NCI-H2107 (cell line): ENCODE data around the gene ROMO1.
"Not testable (repeated sequence)": the region's sequence is repeated elsewhere in the genome, so short reads cannot be mapped to it uniquely, and the experiment has no call there.

Experiments used
- DNase-seq: peaks from one replicate; lab custom pipeline; 2025; lab: John Stamatoyannopoulos, UW

The ROMO1 gene

GRCh38 chr20:35681960-35682359, 17.2 kb upstream of the ROMO1 start:
- DNase-seq: no peak

DNA sequence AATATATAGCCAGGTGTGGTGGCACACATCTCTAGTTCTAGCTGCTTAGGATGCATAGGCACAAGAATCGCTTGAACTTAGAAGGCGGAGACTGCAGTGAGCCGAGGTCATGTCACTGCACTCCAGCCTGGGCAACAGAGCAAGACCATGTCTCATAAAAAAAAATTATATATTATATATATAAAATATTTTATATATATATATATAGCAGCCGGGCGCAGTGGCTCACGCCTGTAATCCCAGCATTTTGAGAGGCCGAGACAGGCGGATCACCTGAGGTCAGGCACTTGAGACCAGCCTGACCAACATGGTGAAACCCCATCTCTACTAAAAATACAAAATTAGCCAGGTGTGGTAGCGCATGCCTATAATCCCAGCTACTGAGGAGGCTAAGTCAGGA, 13.8 kb upstream of the ROMO1 start:
- not testable (repeated sequence) for DNase-seq

DNA sequence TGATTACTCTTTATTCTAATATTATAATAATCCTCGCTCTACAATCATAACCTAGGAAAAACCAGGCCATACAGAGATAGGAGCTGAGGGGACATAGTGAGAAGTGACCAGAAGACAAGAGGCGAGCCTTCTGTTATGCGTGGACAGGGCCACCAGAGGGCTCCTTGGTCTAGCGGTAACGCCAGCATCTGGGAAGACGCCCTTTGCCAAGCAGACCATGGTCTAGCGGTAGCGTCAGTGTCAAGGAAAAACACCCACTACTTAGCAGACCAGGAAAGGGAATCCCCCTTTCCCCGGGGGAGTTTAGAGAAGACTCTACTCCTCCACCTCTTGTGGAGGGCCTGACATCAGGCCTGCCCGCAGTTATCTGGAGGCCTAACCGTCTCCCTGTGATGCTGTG, 12.3 kb upstream of the ROMO1 start:
- DNase-seq: not testable (repeated sequence)

- DNase-seq: no peak
Measured at GRCh38 chr20:35690265-35690664, 8.9 kb upstream of the ROMO1 start.

- no peak for DNase-seq
Measured at GRCh38 chr20:35695245-35695749, 3.9 kb upstream of the ROMO1 start.

GRCh38 chr20:35695978-35696377, 3.2 kb upstream of the ROMO1 start:
- DNase-seq: no peak

- DNase-seq: no peak
Measured at GRCh38 chr20:35697696-35698297, 1.4 kb upstream of the ROMO1 start.

DNA sequence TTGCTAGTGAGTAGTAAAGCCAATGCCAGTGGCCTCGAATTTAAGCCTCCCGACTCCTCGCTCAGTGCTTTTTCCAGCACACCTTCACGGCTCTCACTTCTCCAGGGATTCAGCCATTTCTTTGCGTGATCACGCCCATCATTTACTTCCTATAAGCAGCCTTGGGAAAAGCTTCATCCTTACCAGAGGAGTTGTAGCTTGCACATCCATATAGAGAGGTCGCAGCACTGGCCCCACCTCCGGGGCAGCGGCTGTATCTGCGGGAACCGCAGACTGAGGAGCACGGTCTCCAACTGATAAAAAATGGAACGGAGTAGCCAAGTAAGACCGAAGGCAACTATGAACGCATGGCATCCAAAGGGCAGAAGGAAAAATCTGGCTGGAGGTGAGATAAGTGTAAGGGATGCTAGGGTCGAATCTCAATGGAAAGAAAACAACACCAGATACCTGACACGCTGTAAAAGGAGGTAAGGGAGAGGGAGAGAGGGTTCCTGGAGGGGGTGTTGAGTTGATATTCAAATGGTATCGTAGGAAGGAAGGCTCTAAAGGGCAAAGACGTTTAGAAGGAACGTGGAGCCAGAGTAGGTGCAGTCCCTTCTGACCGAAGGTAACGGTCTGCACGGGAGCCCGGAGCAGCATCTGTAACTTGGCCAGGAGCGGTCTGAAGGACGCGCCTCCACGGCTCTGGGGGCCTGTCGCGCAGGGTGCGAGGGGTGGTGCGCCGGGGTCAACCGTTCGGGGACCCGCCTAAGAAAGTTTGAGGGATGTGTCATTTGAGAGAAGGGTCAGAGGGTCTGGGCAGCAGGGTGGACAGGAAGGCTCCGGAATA, 693 bp upstream of the ROMO1 start:
- no peak for DNase-seq

DNA sequence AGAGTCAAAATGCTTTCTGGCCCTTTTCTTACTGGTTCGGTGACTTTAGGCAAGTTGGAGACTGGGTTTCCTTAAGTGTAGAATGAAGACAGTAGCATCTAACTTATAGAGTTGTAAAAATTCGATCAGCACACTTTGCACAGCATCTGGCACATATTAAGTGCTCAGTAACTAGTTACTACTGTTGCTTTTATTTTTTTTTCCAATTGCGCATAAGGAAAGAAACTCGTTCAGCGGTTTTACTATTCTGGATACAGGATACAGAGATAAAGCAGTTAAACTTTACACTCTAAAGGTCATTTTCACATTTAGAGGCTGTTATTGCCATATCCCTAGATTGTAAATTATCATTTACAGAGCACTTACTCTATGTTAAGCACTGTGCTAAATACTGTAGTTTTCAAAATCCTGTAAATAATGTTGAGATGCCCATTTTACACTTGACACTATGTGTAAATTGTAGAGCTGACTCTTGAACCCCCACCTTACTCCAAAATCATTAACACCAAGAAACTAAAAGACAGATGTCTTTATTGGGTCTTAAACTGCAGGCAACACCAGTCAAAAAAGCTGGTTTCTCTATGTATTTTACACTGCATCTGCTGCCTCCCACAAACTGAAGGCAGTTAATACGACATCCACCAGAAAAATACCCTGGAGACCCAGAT, 886 bp downstream of the ROMO1 start:
- no peak for DNase-seq

DNA sequence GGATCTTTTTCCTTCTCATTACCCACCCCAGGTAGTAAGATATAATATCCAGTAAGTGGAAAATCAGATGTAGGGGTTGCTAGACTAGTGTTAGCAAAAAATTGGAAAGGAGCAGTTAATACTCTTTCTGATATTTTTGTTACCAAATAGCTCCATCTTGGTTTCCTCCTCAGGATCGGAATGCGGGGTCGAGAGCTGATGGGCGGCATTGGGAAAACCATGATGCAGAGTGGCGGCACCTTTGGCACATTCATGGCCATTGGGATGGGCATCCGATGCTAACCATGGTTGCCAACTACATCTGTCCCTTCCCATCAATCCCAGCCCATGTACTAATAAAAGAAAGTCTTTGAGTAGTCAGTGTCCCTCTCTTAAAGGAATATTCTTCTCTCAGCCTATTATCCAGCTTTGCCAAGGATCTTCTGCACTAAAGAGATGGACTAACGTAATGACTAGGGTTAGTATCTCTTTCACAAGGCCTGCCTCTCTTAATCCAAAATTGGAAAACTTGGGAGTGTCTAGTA, 1.5 kb downstream of the ROMO1 start:
- DNase-seq: no peak

GRCh38 chr20:35702051-35702823, 3.0 kb downstream of the ROMO1 start:
- DNase-seq: no peak

- DNase-seq: no peak
Measured at GRCh38 chr20:35702824-35703695, 3.9 kb downstream of the ROMO1 start.

DNA sequence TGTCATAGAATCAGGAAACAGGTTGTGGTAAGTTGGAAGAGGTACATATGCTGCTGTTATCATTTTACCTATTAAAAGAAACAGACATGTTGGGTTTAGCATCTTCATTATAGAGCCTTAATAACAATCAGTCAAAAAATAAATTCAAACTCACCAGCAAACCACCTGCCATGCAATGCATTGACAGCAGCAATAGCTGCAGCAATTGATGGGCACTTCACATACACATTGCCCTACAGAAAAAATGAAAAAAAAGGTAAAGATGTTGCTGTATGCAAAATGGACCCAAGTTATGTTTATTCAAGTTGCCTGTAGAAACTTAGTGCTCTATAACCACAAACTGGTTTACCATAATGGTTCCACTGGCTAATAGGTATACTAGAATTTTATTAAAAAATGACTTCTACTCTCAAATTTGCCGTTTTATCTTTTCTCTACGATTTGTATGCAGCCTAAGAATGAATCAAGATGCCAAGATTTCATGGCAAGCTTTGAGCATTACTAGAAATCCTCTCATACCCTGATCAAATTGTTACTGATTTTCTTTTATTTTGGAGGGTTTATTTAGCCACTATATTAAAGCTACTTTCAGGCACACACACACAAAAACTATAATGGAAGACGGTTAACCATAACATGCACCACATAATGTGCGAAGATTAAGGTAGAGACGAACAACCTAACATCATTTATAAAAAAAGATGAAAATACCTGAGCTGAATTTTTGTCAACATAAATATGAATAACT, 5.5 kb downstream of the ROMO1 start:
- DNase-seq: no peak

DNA sequence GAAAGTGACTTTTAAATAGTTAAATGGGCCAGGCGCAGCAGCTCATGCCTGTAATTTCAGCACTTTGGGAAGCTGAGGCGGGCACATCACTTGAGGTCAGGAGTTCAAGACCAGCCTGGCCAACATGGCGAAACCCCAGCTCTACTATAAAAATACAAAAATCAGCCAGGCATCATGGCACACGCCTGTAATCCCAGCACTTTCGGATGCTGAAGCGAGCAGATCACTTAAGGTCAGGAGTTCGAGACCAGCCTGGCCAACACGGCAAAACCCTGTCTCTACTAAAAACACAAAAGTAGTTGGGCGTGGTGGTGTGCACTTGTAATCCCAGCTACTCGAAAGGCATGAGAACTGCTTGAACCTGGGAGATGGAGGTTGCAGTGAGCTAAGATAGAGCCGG, 6.7 kb downstream of the ROMO1 start:
- not testable (repeated sequence) for DNase-seq

DNA sequence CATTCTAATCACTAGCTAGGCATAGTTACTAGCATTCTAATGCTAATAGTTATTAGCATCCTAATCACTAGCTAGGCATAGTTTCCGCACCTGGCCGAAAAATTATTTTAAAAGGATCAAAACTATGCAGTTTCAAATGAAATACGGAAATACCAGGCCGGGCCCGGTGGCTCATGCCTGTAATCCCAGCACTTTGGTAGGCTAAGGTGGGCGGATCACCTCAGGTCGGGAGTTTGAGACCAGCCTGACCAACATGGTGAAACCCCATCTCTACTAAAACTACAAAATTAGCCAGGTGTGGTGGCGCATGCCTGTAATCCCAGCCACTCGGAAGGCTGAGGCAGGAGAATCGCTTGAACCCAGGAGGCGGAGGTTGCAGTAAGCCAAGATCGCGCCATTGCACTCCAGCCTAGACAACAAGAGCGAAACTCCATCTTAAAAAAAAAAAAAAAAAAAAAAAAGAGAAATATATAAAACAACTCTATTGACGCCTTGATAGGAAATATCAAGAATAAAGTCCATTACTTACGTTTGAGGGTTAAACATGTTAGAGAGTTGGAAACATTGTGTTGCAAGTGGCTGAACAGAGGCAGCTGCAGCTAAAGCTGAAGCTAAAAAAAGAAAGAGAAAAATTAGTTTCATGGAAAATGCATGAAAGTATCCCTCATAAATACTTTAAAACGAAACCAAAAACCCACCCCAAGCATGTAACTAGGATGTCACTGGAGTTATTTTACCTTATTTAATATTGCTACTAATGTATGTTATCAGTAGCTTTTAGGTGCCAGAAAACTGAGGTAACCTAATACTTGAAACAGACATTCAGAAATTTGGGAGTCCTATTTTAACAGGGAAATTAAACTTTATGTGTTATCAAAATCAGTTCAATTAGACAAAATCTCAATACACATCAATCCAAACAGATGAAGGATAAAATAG, 7.7 kb downstream of the ROMO1 start:
- DNase-seq: not testable (repeated sequence)

- DNase-seq: no peak
Measured at GRCh38 chr20:35708502-35708901, 9.3 kb downstream of the ROMO1 start.

DNA sequence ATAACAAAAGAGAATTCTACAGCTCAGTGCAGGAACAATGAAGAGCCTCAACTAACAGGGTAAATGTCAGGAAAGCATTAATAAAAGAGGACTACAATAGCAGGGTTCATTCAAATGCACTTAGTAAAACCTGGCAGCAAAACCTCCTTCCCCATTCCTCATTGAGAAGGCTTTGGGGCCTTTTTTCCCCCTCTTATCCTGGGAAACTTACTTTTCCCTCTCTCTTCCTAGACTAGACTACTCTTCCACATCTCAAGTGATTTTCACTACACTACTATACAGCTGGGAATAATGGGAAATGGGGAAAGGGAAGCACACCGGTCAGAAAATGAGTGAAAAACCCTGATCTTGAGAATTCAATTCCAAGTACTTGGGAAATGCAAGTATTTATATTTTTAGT, 10.1 kb downstream of the ROMO1 start:
- DNase-seq: no peak

DNA sequence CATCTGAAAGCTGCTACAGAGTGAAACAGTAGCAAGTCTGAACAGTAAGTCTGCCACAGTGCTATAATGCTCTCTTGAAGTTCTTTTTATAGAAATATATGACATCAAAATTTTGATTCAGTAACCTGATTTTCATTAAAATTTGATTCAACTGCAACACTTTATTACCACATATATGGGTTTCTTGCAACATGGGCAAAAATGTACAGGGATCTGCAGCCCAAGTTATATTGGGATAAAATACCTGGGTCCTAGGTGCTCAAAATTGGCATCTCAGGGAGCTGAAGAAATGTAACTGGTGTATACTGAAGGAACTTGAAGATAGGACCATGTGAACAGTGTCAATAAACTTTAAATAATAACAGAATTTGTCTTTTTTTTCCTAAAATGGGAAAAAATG, 10.8 kb downstream of the ROMO1 start:
- DNase-seq: no peak
